Stomach (tissue), 4 donors: Measurements from ENCODE around the gene VOPP1.
"Not testable (repeated sequence)": the region's sequence is repeated elsewhere in the genome, so short reads cannot be mapped to it uniquely, and the experiment has no call there.

ENCODE experiments used
- CTCF ChIP-seq, 7 experiments: fragments of 450-650 bp in 4 of 7; fragments of 200-600 bp in 3 of 7; sonication (generic) in 3 of 7; IDR thresholded peaks; one replicate each; pipeline ENCODE4 v1.5.1; 2016 to 2019; ENCODE audit warnings: antibody characterized with exemption in 7 of 7, control low read depth in 2 of 7, mild to moderate bottlenecking in 1 of 7
- EP300 ChIP-seq: sonication (generic); formaldehyde crosslinking; IDR thresholded peaks from one replicate; pipeline ENCODE4 v1.6.1; 2017; ENCODE audit warnings: antibody characterized with exemption
- POLR2A ChIP-seq, 4 donors: fragments of 450-650 bp; IDR thresholded peaks; one replicate each; pipeline ENCODE4 v1.6.1; 2016; ENCODE audit warnings: antibody characterized with exemption in 4 of 4, control low read depth in 2 of 4, mild to moderate bottlenecking in 1 of 4, moderate library complexity in 1 of 4
- POLR2AphosphoS5 ChIP-seq, 3 donors: sonication (generic); formaldehyde crosslinking; IDR thresholded peaks; one replicate each; pipeline ENCODE4 v1.6.1; 2016; ENCODE audit warnings: antibody characterized with exemption in 3 of 3

- TF ChIP-seq CTCF (IDR thresholded peaks at IDR 0.05); POLR2AphosphoS5 (IDR thresholded peaks at IDR 0.05); POLR2A (IDR thresholded peaks at IDR 0.05); EP300: not testable (repeated sequence)
Observed at GRCh38 chr7:55471594-55471993, 100.7 kb downstream of the VOPP1 start.
